A673 (cell line): ENCODE measurements around the gene HAPSTR1.

Experiments used
- CTCF ChIP-seq: fragments of 300-800, 200-600 bp; sonication (generic); conservative IDR thresholded peaks from 2 replicates; pipeline ENCODE4 v1.5.1; 2017; ENCODE audit warnings: low read depth, mild to moderate bottlenecking, antibody characterized with exemption, low read length, moderate library complexity, mixed read lengths
- EZH2 ChIP-seq: fragments of 200-600 bp; sonication (generic); IDR thresholded peaks from 2 replicates; pipeline ENCODE4 v1.6.1; 2017; ENCODE audit warnings: borderline replicate concordance, low read depth, mild to moderate bottlenecking, mixed read lengths, antibody characterized with exemption, low read length; ENCODE audit not compliant: poor library complexity, severe bottlenecking

- TF ChIP-seq EZH2 (no peak), CTCF (no peak)
These were observed 43.1 kb upstream of the HAPSTR1 start for GRCh38 chr16:9048302-9048700.
